Stomach (tissue), 4 donors: ENCODE measurements around the gene NUTF2.

ENCODE experiments used
- CTCF ChIP-seq, 7 experiments: fragments of 450-650 bp in 4 of 7; fragments of 200-600 bp in 3 of 7; sonication (generic) in 3 of 7; IDR thresholded peaks; one replicate each; pipeline ENCODE4 v1.5.1; 2016 to 2019; ENCODE audit warnings: antibody characterized with exemption in 7 of 7, control low read depth in 2 of 7, mild to moderate bottlenecking in 1 of 7
- POLR2AphosphoS5 ChIP-seq, 3 donors: sonication (generic); formaldehyde crosslinking; IDR thresholded peaks; one replicate each; pipeline ENCODE4 v1.6.1; 2016; ENCODE audit warnings: antibody characterized with exemption in 3 of 3

- TF ChIP-seq POLR2AphosphoS5 (IDR thresholded peaks at IDR 0.05) = no peak
- no peak for TF ChIP-seq CTCF (IDR thresholded peaks at IDR 0.05)
Observed at GRCh38 chr16:67886387-67886786, 39.7 kb downstream of the NUTF2 start.
